GM12865 (cell line): ENCODE measurements around the gene SSX2IP.

ENCODE experiments used
- DNase-seq: peaks from one replicate; pipeline ENCODE4 v3.0.0; 2010; ENCODE audit warnings: low read depth
- H3K4me3 ChIP-seq: 2 replicates; pipeline ENCODE4 v1.5.1; 2011; ENCODE audit warnings: mild to moderate bottlenecking, low read depth, low read length, control low read depth
- CTCF ChIP-seq: IDR thresholded peaks from 2 replicates; pipeline ENCODE4 v1.5.1; 2011; ENCODE audit warnings: low read length, control low read depth, low read depth, inconsistent platforms; ENCODE audit not compliant: insufficient read depth; ENCODE audit errors: missing control alignments

SSX2IP gene

GRCh38 chr1:84701376-84701775 is 11.1 kb upstream of the SSX2IP start:
- no peak for TF ChIP-seq CTCF
- H3K4me3 ChIP-seq, result no peak overlapping the region
- DNase-seq, result no peak

GRCh38 chr1:84700070-84700469 is 9.8 kb upstream of the SSX2IP start:
- no peak for DNase-seq
- no peak overlapping the region for H3K4me3 ChIP-seq
- no peak for TF ChIP-seq CTCF

- no peak for DNase-seq
- H3K4me3 ChIP-seq, result no peak overlapping the region
- no peak for TF ChIP-seq CTCF
Measured at GRCh38 chr1:84698151-84699110, 8.2 kb upstream of the SSX2IP start.

- no peak overlapping the region for H3K4me3 ChIP-seq
- no peak for DNase-seq
- no peak for TF ChIP-seq CTCF
Measured at GRCh38 chr1:84693785-84694184, 3.5 kb upstream of the SSX2IP start.

GRCh38 chr1:84693005-84693404 is 2.7 kb upstream of the SSX2IP start:
- TF ChIP-seq CTCF, result no peak
- no peak overlapping the region for H3K4me3 ChIP-seq
- peak; percentile 12 for DNase-seq

- H3K4me3 ChIP-seq, result no peak overlapping the region
- no peak for TF ChIP-seq CTCF
- no peak for DNase-seq
Measured at GRCh38 chr1:84692391-84692790, 2.1 kb upstream of the SSX2IP start.
